ENCODE results near the gene RPL21. TPM values are rescaled to one million over a fixed set of nuclear protein-coding genes. Genes with fewer than 3 reads are reported as not detected.

The RPL21 gene
- total RNA-seq, 1 experiment from 2014 or later, result 1,158 TPM

GRCh38 chr13:27203854-27204253 is 47.5 kb upstream of the RPL21 start:
- POLR2A ChIA-PET, result no interaction called here
- Histone ChIP-seq H3K9me3 (0 out of 2 replicates have a peak, but pooled peaks cover 3% of the 10 kb centered on the region), H3K4me3 (ENCODE audit: low read depth, low read length) (no peak overlapping the region), H3K27me3 (replicated peaks; ENCODE audit: control insufficient read depth, insufficient read depth, low read length) (no peaks in the 10 kb centered on the region), H3K4me1 (peaks cover 5% of the 10 kb centered on the region), H3K36me3 (ENCODE audit: control insufficient read depth, insufficient read depth, low read length) (no peaks in the 10 kb centered on the region)
- intact Hi-C loops (cut with micrococcal nuclease; ENCODE audit: unreplicated experiment), result loop anchor here (1.0 to 10.0 kb wide), 2 partner anchors 151 to 219 kb away; no protein-coding TSS in a partner anchor
- peak in 1 of 2 experiments; percentile 14 for TF ChIP-seq CTCF (IDR thresholded peaks at IDR 0.05; ENCODE audit: insufficient read depth in 1 of 2, low read depth in 1 of 2, low read length in 1 of 2, severe bottlenecking in 1 of 2, unreplicated experiment in 1 of 2)
- Mint-ChIP-seq H3K9me3 (ENCODE audit: unreplicated experiment) (no peaks in the 10 kb centered on the region), H3K4me3 (ENCODE audit: unreplicated experiment) (no peak overlapping the region), H3K36me3 (ENCODE audit: insufficient read depth, unreplicated experiment) (no peaks in the 10 kb centered on the region), H3K27me3 (ENCODE audit: insufficient read depth, unreplicated experiment) (peaks cover 7% of the 10 kb centered on the region), H3K27ac (ENCODE audit: unreplicated experiment) (no peak overlapping the region), H3K4me1 (ENCODE audit: low read depth, unreplicated experiment) (peaks cover 9% of the 10 kb centered on the region)
- CTCF ChIA-PET, result interaction anchor here (1.5 kb wide), 2 partner anchors 218 to 256 kb away, joined by 4 to 13 read pairs; no protein-coding TSS in a partner anchor
- DNase-seq, result no peak
- no TSS peak for BruUV-seq (replicated peaks)

DNA sequence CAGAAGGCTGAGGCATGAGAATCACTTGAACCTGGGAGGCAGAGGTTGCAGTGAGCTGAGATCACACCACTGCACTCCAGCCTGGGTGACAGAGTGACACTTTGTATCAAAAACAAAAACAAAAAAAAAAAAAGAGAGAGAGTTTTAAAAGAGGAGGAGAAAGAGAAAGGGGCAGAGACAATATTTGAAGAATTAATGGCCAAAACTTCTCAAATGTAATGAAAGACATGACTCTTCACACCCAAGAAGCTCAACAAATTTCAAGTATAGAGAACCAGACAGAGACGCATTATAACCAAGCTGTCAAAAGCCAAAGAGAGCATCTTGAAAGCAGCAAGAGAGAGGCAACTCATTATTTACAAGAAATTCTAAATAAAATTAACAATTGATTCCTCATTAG is 42.8 kb upstream of the RPL21 start:
- no peaks in the 10 kb centered on the region for H3K27me3 ChIP-seq (replicated peaks; ENCODE audit: control insufficient read depth, insufficient read depth, low read length)
- ChIA-PET POLR2A (no interaction called here), CTCF (interaction anchor here (0.6 kb wide), 1 partner anchor 21 kb away, joined by 6 read pairs; no protein-coding TSS in a partner anchor)
- intact Hi-C loops (cut with micrococcal nuclease; ENCODE audit: unreplicated experiment), result loop anchor here (10.0 kb wide), 1 partner anchor 146 kb away; no protein-coding TSS in a partner anchor
- no peak for TF ChIP-seq CTCF (IDR thresholded peaks at IDR 0.05; ENCODE audit: insufficient read depth in 1 of 2, low read depth in 1 of 2, low read length in 1 of 2, severe bottlenecking in 1 of 2, unreplicated experiment in 1 of 2)
- Mint-ChIP-seq H3K27me3 (ENCODE audit: insufficient read depth, unreplicated experiment) (peaks cover 7% of the 10 kb centered on the region), H3K9me3 (ENCODE audit: unreplicated experiment) (no peaks in the 10 kb centered on the region), H3K4me1 (ENCODE audit: low read depth, unreplicated experiment) (no peaks in the 10 kb centered on the region), H3K27ac (ENCODE audit: unreplicated experiment) (no peak overlapping the region), H3K36me3 (ENCODE audit: insufficient read depth, unreplicated experiment) (no peaks in the 10 kb centered on the region), H3K4me3 (ENCODE audit: unreplicated experiment) (no peak overlapping the region)
- no peaks in the 10 kb centered on the region for H3K4me1 ChIP-seq
- H3K9me3 ChIP-seq, result peaks cover 7% of the 10 kb centered on the region; the same call in 1 of the 2 replicates
- no peak for DNase-seq
- no TSS peak for BruUV-seq (replicated peaks)
- no peaks in the 10 kb centered on the region for H3K36me3 ChIP-seq (ENCODE audit: control insufficient read depth, insufficient read depth, low read length)
- no peak overlapping the region for H3K4me3 ChIP-seq (ENCODE audit: low read depth, low read length)

DNA sequence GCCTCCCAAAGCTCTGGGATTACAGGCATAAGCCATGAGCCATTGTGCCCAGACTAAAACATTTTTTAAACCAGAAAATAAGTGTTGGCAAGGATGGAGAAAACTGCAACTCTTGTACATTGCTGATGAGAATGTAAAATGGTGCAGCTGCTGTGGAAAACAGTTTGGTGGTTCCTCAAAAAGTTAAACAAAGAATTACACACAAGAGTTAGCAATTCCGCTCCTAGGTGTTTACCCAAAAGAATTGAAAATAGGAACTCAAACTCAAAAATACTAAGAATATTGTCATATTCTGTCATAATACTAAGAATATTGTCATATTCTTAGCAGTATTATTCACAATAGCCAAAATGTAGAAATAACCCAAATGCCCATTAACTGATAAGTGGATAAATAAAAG is 40.1 kb upstream of the RPL21 start:
- no peaks in the 10 kb centered on the region for H3K9me3 Mint-ChIP-seq (ENCODE audit: unreplicated experiment)
- TF ChIP-seq CTCF (IDR thresholded peaks at IDR 0.05; ENCODE audit: insufficient read depth in 1 of 2, low read depth in 1 of 2, low read length in 1 of 2, severe bottlenecking in 1 of 2, unreplicated experiment in 1 of 2), result no peak
- H3K27me3 Mint-ChIP-seq (ENCODE audit: insufficient read depth, unreplicated experiment), result peaks cover 7% of the 10 kb centered on the region
- no peaks in the 10 kb centered on the region for H3K4me1 Mint-ChIP-seq (ENCODE audit: low read depth, unreplicated experiment)
- POLR2A ChIA-PET, result no interaction called here
- no peak overlapping the region for H3K27ac Mint-ChIP-seq (ENCODE audit: unreplicated experiment)
- intact Hi-C loops (cut with micrococcal nuclease; ENCODE audit: unreplicated experiment), result no loop called here
- H3K4me3 Mint-ChIP-seq (ENCODE audit: unreplicated experiment), result no peak overlapping the region
- CTCF ChIA-PET, result no interaction called here
- no TSS peak for BruUV-seq (replicated peaks)
- Histone ChIP-seq H3K9me3 (peaks cover 7% of the 10 kb centered on the region; the same call in 1 of the 2 replicates), H3K4me1 (no peaks in the 10 kb centered on the region), H3K4me3 (ENCODE audit: low read depth, low read length) (no peak overlapping the region), H3K36me3 (ENCODE audit: control insufficient read depth, insufficient read depth, low read length) (no peaks in the 10 kb centered on the region), H3K27me3 (replicated peaks; ENCODE audit: control insufficient read depth, insufficient read depth, low read length) (no peaks in the 10 kb centered on the region)
- DNase-seq, result no peak
- no peaks in the 10 kb centered on the region for H3K36me3 Mint-ChIP-seq (ENCODE audit: insufficient read depth, unreplicated experiment)
